Measurements from ENCODE around the gene SAMD8.

SAMD8 gene

DNA sequence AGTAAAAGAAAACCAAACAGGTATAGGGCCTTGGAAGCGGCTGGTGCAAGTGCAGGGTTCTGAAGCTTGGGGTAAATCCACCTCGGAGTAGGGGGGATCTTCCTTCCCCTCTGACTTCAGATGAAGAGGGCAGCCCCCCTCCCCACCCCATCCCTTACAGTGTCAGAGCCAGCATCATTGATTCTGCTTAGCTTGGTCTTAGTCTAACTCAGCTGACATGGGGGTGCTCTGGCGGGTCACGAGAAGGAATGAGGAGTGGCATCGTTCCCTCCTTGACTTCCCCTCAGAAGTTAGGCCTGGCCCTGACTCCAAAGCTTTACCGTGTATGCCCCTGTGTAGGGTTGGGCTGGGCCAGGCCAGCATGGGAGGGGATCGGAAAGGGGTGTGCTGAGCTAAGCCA lies 44.2 kb upstream of the SAMD8 start:
- TF ChIP-seq, protein P1, sequence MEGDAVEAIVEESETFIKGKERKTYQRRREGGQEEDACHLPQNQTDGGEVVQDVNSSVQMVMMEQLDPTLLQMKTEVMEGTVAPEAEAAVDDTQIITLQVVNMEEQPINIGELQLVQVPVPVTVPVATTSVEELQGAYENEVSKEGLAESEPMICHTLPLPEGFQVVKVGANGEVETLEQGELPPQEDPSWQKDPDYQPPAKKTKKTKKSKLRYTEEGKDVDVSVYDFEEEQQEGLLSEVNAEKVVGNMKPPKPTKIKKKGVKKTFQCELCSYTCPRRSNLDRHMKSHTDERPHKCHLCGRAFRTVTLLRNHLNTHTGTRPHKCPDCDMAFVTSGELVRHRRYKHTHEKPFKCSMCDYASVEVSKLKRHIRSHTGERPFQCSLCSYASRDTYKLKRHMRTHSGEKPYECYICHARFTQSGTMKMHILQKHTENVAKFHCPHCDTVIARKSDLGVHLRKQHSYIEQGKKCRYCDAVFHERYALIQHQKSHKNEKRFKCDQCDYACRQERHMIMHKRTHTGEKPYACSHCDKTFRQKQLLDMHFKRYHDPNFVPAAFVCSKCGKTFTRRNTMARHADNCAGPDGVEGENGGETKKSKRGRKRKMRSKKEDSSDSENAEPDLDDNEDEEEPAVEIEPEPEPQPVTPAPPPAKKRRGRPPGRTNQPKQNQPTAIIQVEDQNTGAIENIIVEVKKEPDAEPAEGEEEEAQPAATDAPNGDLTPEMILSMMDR (IDR thresholded peaks at IDR 0.05; ENCODE audit: insufficient read depth, missing control alignments), result no peak
- FAIRE-seq (no peak), DNase-seq (ENCODE audit: insufficient read length, low spot score) (no peak)

DNA sequence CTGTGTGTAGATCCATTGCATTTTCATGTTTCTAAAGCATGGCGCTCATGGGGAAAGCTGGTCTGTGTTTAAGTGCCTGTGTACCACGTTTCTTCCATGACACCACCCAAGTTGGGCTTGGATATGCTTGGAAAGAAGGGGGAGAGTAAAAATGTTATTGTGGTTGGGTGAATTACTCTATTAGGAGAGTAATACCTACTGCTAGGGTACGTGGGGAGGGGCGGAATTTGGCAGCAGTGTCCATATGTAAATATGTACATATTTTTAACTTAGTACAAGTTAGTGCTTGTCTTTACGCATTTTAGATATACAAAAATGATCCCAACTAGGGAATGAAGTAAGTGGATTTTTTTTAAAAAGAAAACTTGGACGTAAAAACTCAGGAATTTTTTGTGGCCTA lies 42.9 kb upstream of the SAMD8 start:
- TF ChIP-seq, protein P1 (IDR thresholded peaks at IDR 0.05; ENCODE audit: insufficient read depth, missing control alignments), result no peak
- no peak for FAIRE-seq
- no peak for DNase-seq (ENCODE audit: insufficient read length, low spot score)

DNA sequence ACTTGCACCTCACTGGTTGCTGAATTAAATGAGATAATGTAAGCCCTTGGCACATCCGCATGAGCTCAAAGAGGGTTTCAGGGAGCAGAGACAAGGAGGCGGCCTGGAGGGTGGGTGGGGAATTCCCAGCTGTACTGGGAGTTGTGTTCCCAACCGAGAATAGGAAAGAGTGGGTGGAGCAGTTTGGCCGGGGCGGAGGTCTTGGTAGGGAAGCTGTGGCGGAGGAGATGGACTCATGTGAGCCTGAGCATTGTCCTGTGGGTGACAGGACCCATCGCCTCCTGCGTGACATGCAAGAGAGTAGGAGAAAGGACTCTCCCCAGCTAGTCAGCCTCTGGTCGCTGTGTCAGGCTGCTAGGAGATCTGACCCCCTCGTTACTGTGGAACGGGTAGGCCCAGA lies 41.0 kb upstream of the SAMD8 start:
- DNase-seq (ENCODE audit: insufficient read length, low spot score) (no peak), FAIRE-seq (no peak)
- TF ChIP-seq, protein P1 (IDR thresholded peaks at IDR 0.05; ENCODE audit: insufficient read depth, missing control alignments), result no peak

DNA sequence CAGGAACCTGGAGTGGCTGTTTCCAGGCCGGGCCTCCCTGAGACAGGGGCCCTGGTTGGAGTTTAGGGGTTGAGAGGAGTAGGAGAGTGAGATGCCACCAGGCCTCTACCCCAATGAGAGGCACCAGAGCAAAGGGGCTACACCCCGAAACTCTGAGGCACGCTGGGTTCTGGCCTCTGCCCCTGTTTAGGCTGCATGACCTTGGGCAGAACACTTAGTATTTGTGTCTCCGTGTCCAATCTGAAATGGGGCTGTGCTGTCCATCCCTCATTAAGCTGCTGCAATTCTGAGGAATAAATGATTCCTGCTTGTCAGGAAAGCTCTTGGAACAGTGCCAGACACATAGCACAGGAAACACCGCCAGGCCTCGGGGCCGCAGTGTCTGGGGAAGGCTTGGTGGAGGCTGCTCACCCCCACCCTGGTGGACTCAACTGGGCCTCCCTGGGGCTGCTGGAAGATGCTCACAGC lies 40.5 kb upstream of the SAMD8 start:
- no peak for FAIRE-seq
- TF ChIP-seq, protein P1 (IDR thresholded peaks at IDR 0.05; ENCODE audit: insufficient read depth, missing control alignments), result no peak
- DNase-seq (ENCODE audit: insufficient read length, low spot score), result no peak

DNA sequence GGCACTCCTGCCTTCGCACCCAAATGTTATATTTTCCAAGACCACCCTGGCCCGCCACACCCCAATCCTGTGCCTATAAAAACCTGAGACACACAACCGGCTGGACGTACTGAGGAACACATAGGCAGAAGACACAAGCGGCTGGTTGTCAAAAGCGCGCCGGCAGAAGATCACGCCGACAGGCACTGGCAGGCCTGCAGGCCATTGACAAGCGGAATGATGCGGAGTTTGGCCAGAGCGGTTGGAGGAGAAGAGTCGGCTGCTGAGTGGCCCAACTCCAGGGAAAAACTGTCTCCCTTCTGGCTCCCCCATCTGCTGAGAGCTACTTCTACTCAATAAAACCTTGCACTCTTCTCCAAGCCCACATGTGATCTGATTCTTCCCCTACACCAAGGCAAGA lies 39.7 kb upstream of the SAMD8 start:
- no peak for FAIRE-seq
- DNase-seq (ENCODE audit: insufficient read length, low spot score), result no peak
- TF ChIP-seq, protein P1 (IDR thresholded peaks at IDR 0.05; ENCODE audit: insufficient read depth, missing control alignments), result no peak

DNA sequence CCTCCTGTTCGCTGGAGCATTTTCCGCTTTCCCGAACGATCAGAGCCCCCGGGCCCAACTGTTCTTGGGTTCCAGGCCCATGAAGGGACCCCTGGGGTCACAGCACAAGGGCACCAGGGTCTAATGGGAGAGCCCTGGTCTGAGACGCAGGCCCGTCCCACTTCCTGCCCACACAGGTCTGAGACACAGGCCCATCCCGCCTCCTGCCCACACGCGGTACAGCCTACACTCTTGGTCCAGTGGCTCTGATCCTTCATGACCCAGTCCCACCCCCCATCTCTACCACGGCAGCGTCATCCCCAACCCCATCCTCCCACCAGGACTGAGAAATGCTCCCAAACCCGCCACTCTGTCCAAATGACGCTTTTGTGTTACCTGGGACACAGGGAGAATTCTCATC lies 38.7 kb upstream of the SAMD8 start:
- no peak for FAIRE-seq
- DNase-seq (ENCODE audit: insufficient read length, low spot score), result no peak
- TF ChIP-seq, protein P1 (IDR thresholded peaks at IDR 0.05; ENCODE audit: insufficient read depth, missing control alignments), result no peak

DNA sequence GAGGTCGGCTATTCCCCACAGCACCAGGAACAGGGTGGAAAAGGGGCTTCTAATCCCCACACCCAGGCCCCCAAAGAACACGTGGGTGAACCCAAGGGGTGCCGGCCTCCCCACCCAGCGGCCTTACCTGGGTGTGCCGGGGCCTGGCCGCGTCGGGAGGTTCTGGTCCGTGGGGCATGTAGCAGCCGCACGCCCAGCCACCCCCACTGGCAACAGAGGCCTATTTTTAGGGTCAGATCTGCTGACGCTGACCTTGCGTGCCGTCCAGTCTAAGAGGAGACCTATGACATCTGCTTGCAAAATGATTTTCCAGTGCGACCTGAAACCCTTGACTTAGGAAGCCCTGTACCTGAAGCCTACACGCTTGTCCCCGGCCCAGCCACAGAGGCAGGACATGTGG lies 38.0 kb upstream of the SAMD8 start:
- TF ChIP-seq, protein P1 (IDR thresholded peaks at IDR 0.05; ENCODE audit: insufficient read depth, missing control alignments), result no peak
- FAIRE-seq, result no peak

More for the DNA sequence above, 38.0 kb upstream of the SAMD8 start:
- no peak for DNase-seq (ENCODE audit: insufficient read length, low spot score)
